ENCODE measurements around the gene TMEM63A. TPM values are rescaled to one million over a fixed set of nuclear protein-coding genes. Genes with fewer than 3 reads are reported as not detected.
A peak's percentile ranks its signal among the peaks of the same experiment; 100 is the strongest.
"Not testable (repeated sequence)": the region's sequence is repeated elsewhere in the genome, so short reads cannot be mapped to it uniquely, and the experiment has no call there.

Gene TMEM63A
- total RNA-seq, 5 donors from 2014 or later (not counting 1 experiment from before 2014, with no cell fraction given), result 332 to 473 (median 390) TPM

DNA sequence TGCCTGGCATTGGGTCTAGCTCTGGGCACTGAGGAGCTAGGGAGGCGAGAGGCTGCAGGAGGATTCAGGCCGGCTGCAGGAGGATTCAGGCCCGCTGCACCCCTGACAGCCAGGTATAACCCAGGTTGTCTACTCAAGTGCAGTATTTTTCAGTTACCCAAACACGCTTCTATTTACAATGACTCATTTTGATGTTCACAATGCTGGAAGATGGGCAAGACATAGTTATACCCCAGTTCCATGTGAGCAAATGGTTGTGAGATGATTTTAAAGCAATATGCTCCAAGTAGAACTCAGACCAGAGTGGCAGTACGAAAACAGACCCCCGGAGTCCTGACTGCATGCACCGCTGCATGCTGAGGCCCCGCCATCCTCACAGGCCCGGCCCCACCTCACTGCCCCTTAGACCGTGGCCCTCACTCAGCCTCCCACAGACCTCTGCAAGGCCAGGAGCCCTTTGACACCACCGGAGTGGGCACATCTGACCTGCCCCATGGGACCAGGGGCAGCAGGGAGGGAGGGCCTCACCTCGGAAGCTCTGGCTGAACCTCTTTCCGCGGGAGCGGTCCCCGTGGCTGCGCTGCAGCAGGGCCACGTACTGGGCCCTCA lies 6.2 kb upstream of the TMEM63A start:
- H3K9me3 Mint-ChIP-seq, result no peaks in the 10 kb centered on the region
- Histone ChIP-seq H3K4me3 (ENCODE audit: control insufficient read depth in 1 of 2, extremely low read depth in 1 of 2, low read length in 1 of 2) (no peak overlapping the region), H3K27me3 (replicated peaks in 1 of 2; ENCODE audit: control insufficient read depth in 2 of 2, extremely low read depth in 1 of 2, insufficient read depth in 2 of 2, low read length in 1 of 2) (no peaks in the 10 kb centered on the region), H3K36me3 (ENCODE audit: control insufficient read depth in 2 of 2, extremely low read depth in 1 of 2, insufficient read depth in 1 of 2, low read length in 1 of 2) (no peaks in the 10 kb centered on the region), H3K9me3 (no peaks in the 10 kb centered on the region), H3K27ac (ENCODE audit: low read length) (no peak overlapping the region), H3K4me1 (ENCODE audit: control insufficient read depth in 1 of 2, extremely low read depth in 1 of 2, insufficient read depth in 2 of 2, low read length in 2 of 2) (peaks cover 7 to 16% of the 10 kb centered on the region in 2 experiments)
- no peaks in the 10 kb centered on the region for H3K27me3 Mint-ChIP-seq
- CTCF ChIA-PET, result no interaction called here
- POLR2A ChIA-PET, result interaction anchor here in 1 of 2 donors (1.0 kb wide), 1 partner anchor 111 kb away, joined by 3 read pairs; the partner anchor contains the start of gene SRP9
- no peaks in the 10 kb centered on the region for H3K36me3 Mint-ChIP-seq
- peak overlapping the region in 1 of 3 donors; percentile 36 for H3K4me3 Mint-ChIP-seq
- peaks cover 16 to 27% (median 27%) of the 10 kb centered on the region in 3 donors for H3K4me1 Mint-ChIP-seq
- H3K27ac Mint-ChIP-seq, result peak overlapping the region in 1 of 2 donors; percentile 11
- WGBS (ENCODE audit: insufficient coverage), result 94% methylated on average over 10 of the region's 18 CpGs
- DNase-seq, result no peak
- no peak for ATAC-seq (replicated peaks in 1 of 4)

DNA sequence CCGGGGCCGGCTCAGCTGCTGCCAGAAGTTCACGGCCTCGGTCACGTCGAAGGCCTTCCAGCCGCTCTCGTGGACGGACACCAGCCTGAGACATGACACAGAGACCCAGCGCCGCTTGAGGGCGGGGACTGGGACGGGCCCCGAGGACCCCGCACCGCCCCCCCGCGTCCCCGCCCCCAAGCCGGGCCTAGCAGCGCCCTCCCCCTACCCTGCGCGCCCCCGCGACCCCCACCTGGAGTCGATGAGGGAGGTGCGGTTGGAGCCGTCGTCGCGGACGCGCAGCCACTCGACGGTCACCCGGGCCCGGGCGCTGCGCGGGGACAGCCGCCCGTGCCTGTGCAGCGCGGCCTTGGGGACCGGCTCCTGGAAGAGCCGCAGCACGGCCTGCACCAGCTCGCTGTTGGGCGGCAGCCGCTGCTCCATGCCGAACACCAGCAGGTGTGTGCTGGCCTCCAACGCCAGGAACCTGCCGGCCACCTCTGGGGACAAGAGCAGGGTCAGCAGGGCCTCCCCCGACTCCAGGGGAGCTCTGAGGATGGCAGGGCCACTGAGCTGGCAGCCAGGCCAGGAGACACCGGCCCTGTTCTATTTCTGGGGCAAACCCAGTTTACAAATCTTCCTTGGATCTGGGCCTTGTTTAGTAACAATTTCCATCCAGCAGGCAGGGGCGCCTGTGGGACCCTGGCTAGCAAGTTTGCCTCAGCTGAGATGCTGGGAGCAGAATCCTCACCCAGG lies 5.5 kb upstream of the TMEM63A start:
- H3K27ac ChIP-seq (ENCODE audit: low read length); H3K4me3 ChIP-seq (ENCODE audit: control insufficient read depth in 1 of 2, extremely low read depth in 1 of 2, low read length in 1 of 2); DNase-seq; POLR2A ChIA-PET; CTCF ChIA-PET; H3K36me3 ChIP-seq (ENCODE audit: control insufficient read depth in 2 of 2, extremely low read depth in 1 of 2, insufficient read depth in 1 of 2, low read length in 1 of 2); H3K36me3 Mint-ChIP-seq; H3K9me3 ChIP-seq; H3K27me3 ChIP-seq (replicated peaks in 1 of 2; ENCODE audit: control insufficient read depth in 2 of 2, extremely low read depth in 1 of 2, insufficient read depth in 2 of 2, low read length in 1 of 2); H3K9me3 Mint-ChIP-seq; H3K27me3 Mint-ChIP-seq: not testable (repeated sequence)
- WGBS (ENCODE audit: insufficient coverage), result 88% methylated on average over 9 of the region's 56 CpGs
- ATAC-seq (replicated peaks in 1 of 4), result peak in 1 of 4 experiments; percentile 33
- Mint-ChIP-seq H3K4me1 (peaks cover 21 to 30% (median 30%) of the 10 kb centered on the region in 3 donors), H3K27ac (peak overlapping the region in 1 of 2 donors; percentile 11), H3K4me3 (peak overlapping the region in 1 of 3 donors; percentile 36)
- H3K4me1 ChIP-seq (ENCODE audit: control insufficient read depth in 1 of 2, extremely low read depth in 1 of 2, insufficient read depth in 2 of 2, low read length in 2 of 2), result peaks cover 9 to 20% of the 10 kb centered on the region in 2 experiments

DNA sequence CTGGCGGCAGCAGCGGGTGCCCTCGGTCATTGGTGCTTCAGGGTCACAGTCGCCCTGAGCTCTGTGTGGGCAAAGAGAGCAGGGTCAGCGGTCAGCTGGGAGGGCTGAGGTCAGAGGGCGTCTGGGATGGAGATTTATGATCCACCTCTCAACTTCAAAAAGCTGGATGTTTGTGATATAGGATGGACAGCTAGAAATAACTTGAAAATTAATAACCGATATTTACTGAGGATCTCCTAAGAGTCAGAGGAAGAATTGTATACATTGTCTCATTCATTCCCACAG lies 4.8 kb upstream of the TMEM63A start:
- POLR2A ChIA-PET, result no interaction called here
- peaks cover 9 to 20% of the 10 kb centered on the region in 2 experiments for H3K4me1 ChIP-seq (ENCODE audit: control insufficient read depth in 1 of 2, extremely low read depth in 1 of 2, insufficient read depth in 2 of 2, low read length in 2 of 2)
- no CpG with 5 or more reads among the region's 7 CpGs for WGBS (ENCODE audit: insufficient coverage)
- Mint-ChIP-seq H3K4me1 (peaks cover 21 to 30% (median 30%) of the 10 kb centered on the region in 3 donors), H3K9me3 (no peaks in the 10 kb centered on the region), H3K27me3 (no peaks in the 10 kb centered on the region), H3K27ac (peak overlapping the region in 1 of 2 donors; percentile 34), H3K4me3 (peak overlapping the region in 1 of 3 donors; percentile 36), H3K36me3 (no peaks in the 10 kb centered on the region)
- no peak overlapping the region for H3K27ac ChIP-seq (ENCODE audit: low read length)
- ATAC-seq (replicated peaks in 1 of 4), result no peak
- no peak for DNase-seq
- H3K27me3 ChIP-seq (replicated peaks in 1 of 2; ENCODE audit: control insufficient read depth in 2 of 2, extremely low read depth in 1 of 2, insufficient read depth in 2 of 2, low read length in 1 of 2), result no peaks in the 10 kb centered on the region
- no peaks in the 10 kb centered on the region for H3K36me3 ChIP-seq (ENCODE audit: control insufficient read depth in 2 of 2, extremely low read depth in 1 of 2, insufficient read depth in 1 of 2, low read length in 1 of 2)
- CTCF ChIA-PET, result no interaction called here
- H3K4me3 ChIP-seq (ENCODE audit: control insufficient read depth in 1 of 2, extremely low read depth in 1 of 2, low read length in 1 of 2), result no peak overlapping the region
- no peaks in the 10 kb centered on the region for H3K9me3 ChIP-seq

DNA sequence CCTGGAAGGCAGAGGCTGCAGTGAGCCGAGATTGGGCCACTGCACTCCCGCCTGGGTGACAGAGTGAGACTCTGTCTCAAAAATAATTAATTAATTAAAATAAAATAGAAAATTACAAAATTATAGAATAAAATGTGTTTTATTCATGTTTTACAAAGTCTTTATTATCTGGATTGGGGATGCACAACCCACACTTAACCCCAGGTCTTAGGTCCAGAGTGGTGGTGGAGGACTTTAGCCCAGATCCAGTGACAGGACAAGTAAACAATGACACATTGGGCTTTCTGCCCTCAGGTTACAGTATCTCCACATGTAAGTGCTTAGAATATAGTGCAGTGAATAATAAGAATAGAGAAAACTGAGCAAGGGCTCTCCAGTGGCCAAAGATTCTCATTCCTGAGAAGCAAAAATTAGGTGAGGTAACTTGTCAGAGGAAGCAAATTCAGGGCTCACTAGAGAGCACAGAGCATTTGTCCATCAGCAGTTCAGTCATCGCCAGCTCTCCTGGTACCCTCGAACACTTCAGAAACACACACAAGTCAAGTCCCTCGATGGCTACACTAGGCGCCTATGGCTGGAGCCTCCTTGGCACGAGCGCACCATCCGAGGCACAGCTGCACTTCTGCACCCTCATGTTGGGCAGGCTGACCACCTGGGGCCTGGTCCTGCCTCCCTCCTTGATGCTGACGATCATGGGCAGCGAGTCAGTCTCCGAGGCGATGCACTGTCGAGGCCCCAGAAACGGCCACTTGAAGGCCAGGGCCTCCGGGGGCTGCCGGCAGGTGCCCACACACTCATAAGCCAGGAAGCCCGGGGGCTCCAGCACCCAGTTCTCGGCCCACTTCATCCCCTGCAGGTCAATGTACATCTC lies 4.2 kb upstream of the TMEM63A start:
- no peak overlapping the region for H3K27ac ChIP-seq (ENCODE audit: low read length)
- no peaks in the 10 kb centered on the region for H3K36me3 ChIP-seq (ENCODE audit: control insufficient read depth in 2 of 2, extremely low read depth in 1 of 2, insufficient read depth in 1 of 2, low read length in 1 of 2)
- no peak overlapping the region for H3K4me3 ChIP-seq (ENCODE audit: control insufficient read depth in 1 of 2, extremely low read depth in 1 of 2, low read length in 1 of 2)
- ChIA-PET CTCF (interaction anchor here in 1 of 2 donors (1.5 kb wide), 1 partner anchor 11 kb away, joined by 7 read pairs; no protein-coding TSS in a partner anchor), POLR2A (no interaction called here)
- H3K9me3 ChIP-seq, result no peaks in the 10 kb centered on the region
- Mint-ChIP-seq H3K9me3 (no peaks in the 10 kb centered on the region), H3K27ac (peak overlapping the region in 1 of 2 donors; percentile 34), H3K36me3 (no peaks in the 10 kb centered on the region), H3K27me3 (no peaks in the 10 kb centered on the region), H3K4me1 (peaks cover 16 to 27% (median 26%) of the 10 kb centered on the region in 3 donors), H3K4me3 (peak overlapping the region in 1 of 3 donors; percentile 36)
- WGBS (ENCODE audit: insufficient coverage), result 90% methylated on average over 15 of the region's 19 CpGs
- no peak for ATAC-seq (replicated peaks in 1 of 4)
- DNase-seq, result no peak
- no peaks in the 10 kb centered on the region for H3K27me3 ChIP-seq (replicated peaks in 1 of 2; ENCODE audit: control insufficient read depth in 2 of 2, extremely low read depth in 1 of 2, insufficient read depth in 2 of 2, low read length in 1 of 2)
- peaks cover 9 to 21% of the 10 kb centered on the region in 2 experiments for H3K4me1 ChIP-seq (ENCODE audit: control insufficient read depth in 1 of 2, extremely low read depth in 1 of 2, insufficient read depth in 2 of 2, low read length in 2 of 2)

DNA sequence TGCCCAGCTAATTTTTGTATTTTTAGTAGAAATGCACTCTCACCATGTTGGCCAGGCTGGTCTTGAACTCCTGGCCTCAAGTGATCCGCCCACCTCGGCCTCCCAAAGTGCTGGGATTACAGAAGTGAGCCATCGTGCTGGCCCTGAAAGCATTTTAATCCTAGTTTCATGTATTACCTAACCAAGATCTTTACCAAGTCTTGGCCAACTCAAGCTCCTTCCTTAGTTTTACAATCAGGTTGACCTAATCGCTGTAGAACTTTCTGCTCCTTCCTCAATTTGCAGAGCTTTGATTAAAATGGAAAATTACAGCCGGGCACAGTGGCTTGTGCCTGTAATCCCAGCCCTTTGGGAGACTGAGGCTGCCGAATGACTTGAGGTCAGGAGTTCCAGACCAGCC lies 3.2 kb upstream of the TMEM63A start:
- Histone ChIP-seq H3K36me3 (ENCODE audit: control insufficient read depth in 2 of 2, extremely low read depth in 1 of 2, insufficient read depth in 1 of 2, low read length in 1 of 2) (no peaks in the 10 kb centered on the region), H3K27ac (ENCODE audit: low read length) (no peak overlapping the region), H3K27me3 (replicated peaks in 1 of 2; ENCODE audit: control insufficient read depth in 2 of 2, extremely low read depth in 1 of 2, insufficient read depth in 2 of 2, low read length in 1 of 2) (no peaks in the 10 kb centered on the region), H3K4me3 (ENCODE audit: control insufficient read depth in 1 of 2, extremely low read depth in 1 of 2, low read length in 1 of 2) (no peak overlapping the region), H3K9me3 (no peaks in the 10 kb centered on the region), H3K4me1 (ENCODE audit: control insufficient read depth in 1 of 2, extremely low read depth in 1 of 2, insufficient read depth in 2 of 2, low read length in 2 of 2) (peaks cover 8 to 26% of the 10 kb centered on the region in 2 experiments)
- H3K27ac Mint-ChIP-seq, result no peak overlapping the region
- H3K36me3 Mint-ChIP-seq, result no peaks in the 10 kb centered on the region
- H3K27me3 Mint-ChIP-seq, result no peaks in the 10 kb centered on the region
- ChIA-PET CTCF (interaction anchor here (0.8 to 1.5 kb wide), 2 partner anchors 12 to 89 kb away, joined by 3 to 7 read pairs; no protein-coding TSS in a partner anchor), POLR2A (no interaction called here)
- H3K9me3 Mint-ChIP-seq, result no peaks in the 10 kb centered on the region
- WGBS (ENCODE audit: insufficient coverage), result 82% methylated on average over 5 of the region's 6 CpGs
- H3K4me1 Mint-ChIP-seq, result peaks cover 18 to 29% (median 29%) of the 10 kb centered on the region in 3 donors
- no peak for ATAC-seq (replicated peaks in 1 of 4)
- H3K4me3 Mint-ChIP-seq, result no peak overlapping the region
- no peak for DNase-seq
